OCI-LY1 (cell line): ENCODE data around the gene CXCL17.

Experiments used
- H2AFZ ChIP-seq: fragments of 200-600 bp; sonication (generic), shearing (Covaris generic); 2 replicates; pipeline ENCODE4 v1.6.0; 2014; ENCODE audit warnings: antibody characterized with exemption, mild to moderate bottlenecking, low read length
- H3F3A ChIP-seq: fragments of 200-600 bp; sonication (generic), shearing (Covaris generic); 2 replicates; pipeline ENCODE4 v1.6.0; 2014; ENCODE audit warnings: mild to moderate bottlenecking, antibody characterized with exemption, low read length, moderate library complexity; ENCODE audit not compliant: insufficient read depth
- H3K27ac ChIP-seq: fragments of 200-600 bp; sonication (generic); 2 replicates; pipeline ENCODE4 v1.5.1; 2014; ENCODE audit warnings: low read length, mixed run types, mild to moderate bottlenecking, low read depth; ENCODE audit not compliant: poor library complexity, severe bottlenecking
- H3K27me3 ChIP-seq: fragments of 200-600 bp; sonication (generic); 2 replicates; pipeline ENCODE4 v1.6.0; 2014; ENCODE audit warnings: antibody characterized with exemption, mild to moderate bottlenecking, low read length, moderate library complexity; ENCODE audit not compliant: insufficient read depth
- H3K36me3 ChIP-seq: fragments of 200-600 bp; sonication (generic); 2 replicates; pipeline ENCODE4 v1.6.1; 2014; ENCODE audit warnings: mild to moderate bottlenecking, antibody characterized with exemption, low read length, moderate library complexity, mixed read lengths; ENCODE audit not compliant: insufficient read depth
- H3K4me1 ChIP-seq: fragments of 200-600 bp; sonication (generic); 2 replicates; pipeline ENCODE4 v1.5.1; 2014; ENCODE audit warnings: mild to moderate bottlenecking, low read length, moderate library complexity; ENCODE audit not compliant: insufficient read depth, severe bottlenecking
- H3K4me2 ChIP-seq: fragments of 200-600 bp; sonication (generic), shearing (Covaris generic); 2 replicates; pipeline ENCODE4 v1.6.1; 2014; ENCODE audit warnings: low read length
- H3K4me3 ChIP-seq: fragments of 200-600 bp; sonication (generic); 2 replicates; pipeline ENCODE4 v1.5.1; 2014; ENCODE audit warnings: low read length, low read depth, mild to moderate bottlenecking, mixed read lengths; ENCODE audit not compliant: poor library complexity, severe bottlenecking
- H3K79me2 ChIP-seq: fragments of 200-600 bp; shearing (Covaris generic); 2 replicates; pipeline ENCODE4 v1.6.1; 2016; ENCODE audit warnings: mixed run types, low read length, mixed read lengths; ENCODE audit not compliant: insufficient read depth
- H3K9ac ChIP-seq: fragments of 200-600 bp; sonication (generic), shearing (Covaris generic); 2 replicates; pipeline ENCODE4 v1.6.1; 2014; ENCODE audit warnings: mild to moderate bottlenecking, low read length, mixed read lengths
- H3K9me2 ChIP-seq: fragments of 200-600 bp; sonication (generic), shearing (Covaris generic); 2 replicates; pipeline ENCODE4 v1.6.1; 2014; ENCODE audit warnings: low read depth, mild to moderate bottlenecking, low read length, mixed read lengths
- H3K9me3 ChIP-seq: fragments of 200-600 bp; shearing (Covaris generic); 2 replicates; pipeline ENCODE4 v1.6.1; 2014; ENCODE audit warnings: low read length, mixed read lengths
- H4K20me1 ChIP-seq: fragments of 200-600 bp; sonication (generic), shearing (Covaris generic); 2 replicates; pipeline ENCODE4 v1.6.0; 2016; ENCODE audit warnings: mild to moderate bottlenecking, low read length; ENCODE audit not compliant: insufficient read depth
- CTCF ChIP-seq: fragments of 200-600 bp; sonication (generic), shearing (Covaris generic); IDR thresholded peaks from 2 replicates; pipeline ENCODE4 v1.5.1; 2017; ENCODE audit warnings: mild to moderate bottlenecking, antibody characterized with exemption, low read length, moderate library complexity, mixed read lengths
- EZH2 ChIP-seq: fragments of 200-600 bp; sonication (generic), shearing (Covaris generic); IDR thresholded peaks from 2 replicates; pipeline ENCODE4 v1.8.0; 2017; ENCODE audit warnings: borderline replicate concordance, mixed run types, mild to moderate bottlenecking, antibody characterized with exemption, low read length, moderate library complexity, mixed read lengths

CXCL17 gene

GRCh38 chr19:42479736-42480135 lies 37.0 kb upstream of the CXCL17 start:
- no peaks in the 10 kb centered on the region for H4K20me1 ChIP-seq
- H3K4me1 ChIP-seq = no peaks in the 10 kb centered on the region
- no peak overlapping the region for H3K9ac ChIP-seq
- no peak overlapping the region for H3K4me2 ChIP-seq
- no peak overlapping the region for H3K27ac ChIP-seq
- no peaks in the 10 kb centered on the region for H3K27me3 ChIP-seq
- H3K4me3 ChIP-seq = no peak overlapping the region
- no peak for TF ChIP-seq CTCF
- TF ChIP-seq EZH2 = no peak
- no peaks in the 10 kb centered on the region for H3K9me2 ChIP-seq
- H3K79me2 ChIP-seq = no peaks in the 10 kb centered on the region
- H3F3A ChIP-seq = no peaks in the 10 kb centered on the region
- H3K9me3 ChIP-seq = no peaks in the 10 kb centered on the region
- no peaks in the 10 kb centered on the region for H3K36me3 ChIP-seq
- no peak overlapping the region for H2AFZ ChIP-seq

GRCh38 chr19:42478765-42479311 lies 36.1 kb upstream of the CXCL17 start:
- Histone ChIP-seq H3K27ac (no peak overlapping the region), H3K27me3 (no peaks in the 10 kb centered on the region), H4K20me1 (no peaks in the 10 kb centered on the region), H3K4me2 (no peak overlapping the region), H3K4me3 (no peak overlapping the region), H2AFZ (no peak overlapping the region), H3K79me2 (no peaks in the 10 kb centered on the region), H3K9me3 (no peaks in the 10 kb centered on the region), H3K9ac (no peak overlapping the region), H3K4me1 (no peaks in the 10 kb centered on the region), H3K9me2 (no peaks in the 10 kb centered on the region), H3F3A (no peaks in the 10 kb centered on the region), H3K36me3 (no peaks in the 10 kb centered on the region)
- TF ChIP-seq EZH2 (no peak), CTCF (no peak)

GRCh38 chr19:42477933-42478332 lies 35.2 kb upstream of the CXCL17 start:
- Histone ChIP-seq H3K4me1 (no peaks in the 10 kb centered on the region), H3F3A (no peaks in the 10 kb centered on the region), H3K36me3 (no peaks in the 10 kb centered on the region), H3K9me3 (no peaks in the 10 kb centered on the region), H3K9ac (no peak overlapping the region), H3K27ac (no peak overlapping the region), H3K27me3 (no peaks in the 10 kb centered on the region), H3K9me2 (no peaks in the 10 kb centered on the region), H3K4me2 (no peak overlapping the region), H2AFZ (no peak overlapping the region), H3K4me3 (no peak overlapping the region), H3K79me2 (no peaks in the 10 kb centered on the region), H4K20me1 (no peaks in the 10 kb centered on the region)
- TF ChIP-seq EZH2 = no peak
- TF ChIP-seq CTCF = no peak
